ENCODE data around the gene WDR41. TPM values are rescaled to one million over a fixed set of nuclear protein-coding genes. Genes with fewer than 3 reads are reported as not detected.
"Not testable (repeated sequence)": the region's sequence is repeated elsewhere in the genome, so short reads cannot be mapped to it uniquely, and the experiment has no call there.

WDR41 gene, protein sequence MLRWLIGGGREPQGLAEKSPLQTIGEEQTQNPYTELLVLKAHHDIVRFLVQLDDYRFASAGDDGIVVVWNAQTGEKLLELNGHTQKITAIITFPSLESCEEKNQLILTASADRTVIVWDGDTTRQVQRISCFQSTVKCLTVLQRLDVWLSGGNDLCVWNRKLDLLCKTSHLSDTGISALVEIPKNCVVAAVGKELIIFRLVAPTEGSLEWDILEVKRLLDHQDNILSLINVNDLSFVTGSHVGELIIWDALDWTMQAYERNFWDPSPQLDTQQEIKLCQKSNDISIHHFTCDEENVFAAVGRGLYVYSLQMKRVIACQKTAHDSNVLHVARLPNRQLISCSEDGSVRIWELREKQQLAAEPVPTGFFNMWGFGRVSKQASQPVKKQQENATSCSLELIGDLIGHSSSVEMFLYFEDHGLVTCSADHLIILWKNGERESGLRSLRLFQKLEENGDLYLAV
- 10 to 100 TPM; 24.6 to 26.1 TPM for total RNA-seq

DNA sequence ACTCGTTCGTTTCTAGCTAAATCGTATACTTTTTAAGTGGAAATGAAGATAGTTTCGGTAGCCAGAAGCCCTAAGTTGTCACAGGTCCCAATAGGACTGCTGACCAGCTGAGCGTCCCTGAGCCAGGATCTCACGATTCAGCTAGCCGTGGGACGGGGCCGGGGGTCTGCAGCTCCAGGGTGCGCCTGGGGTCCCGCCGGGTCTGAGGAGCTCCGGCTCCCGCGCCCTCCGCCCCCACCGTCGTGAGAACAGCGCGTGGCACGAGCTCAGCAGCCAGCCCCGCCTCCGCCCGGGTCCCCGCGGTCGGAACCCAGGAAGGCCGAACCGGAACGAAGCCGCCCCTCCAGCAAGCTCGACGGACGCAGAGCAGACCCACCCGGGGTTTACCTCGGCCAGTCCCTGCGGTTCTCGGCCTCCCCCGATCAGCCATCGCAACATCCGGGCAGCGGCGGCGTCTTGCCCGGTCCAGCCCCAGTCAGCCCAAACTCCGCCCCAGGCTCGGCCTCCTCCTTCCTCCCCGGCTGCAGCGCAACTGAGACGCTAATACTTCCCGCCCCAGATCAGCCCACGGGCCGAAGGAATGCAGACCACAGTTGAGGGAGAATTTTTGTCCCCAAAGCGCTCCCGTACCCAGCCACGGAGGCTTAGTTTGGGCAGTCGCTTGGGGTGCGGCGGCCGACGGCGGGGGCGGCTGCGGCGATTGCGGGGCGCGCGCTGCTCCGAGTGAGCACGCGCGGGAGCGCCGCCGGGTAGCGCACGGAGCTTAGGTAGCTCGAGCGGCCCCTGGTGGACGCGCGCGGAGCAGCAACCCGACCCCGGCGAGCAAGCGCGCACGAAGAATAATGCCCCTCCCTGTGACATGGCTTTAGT, at the start of gene WDR41:
WDR41 (minus strand) TSS at position 534 of the 870 bp plus-strand sequence; CDS start at position 438, 96 bp downstream.
- peak within 1 kb of the TSS; percentile 85 to 95 for H3K27ac ChIP-seq
- DNase-seq (ENCODE audit: low spot score), result peak; percentile 88
- no peaks in the 10 kb centered on the region for H3K9me3 ChIP-seq
- TF ChIP-seq, protein P1, sequence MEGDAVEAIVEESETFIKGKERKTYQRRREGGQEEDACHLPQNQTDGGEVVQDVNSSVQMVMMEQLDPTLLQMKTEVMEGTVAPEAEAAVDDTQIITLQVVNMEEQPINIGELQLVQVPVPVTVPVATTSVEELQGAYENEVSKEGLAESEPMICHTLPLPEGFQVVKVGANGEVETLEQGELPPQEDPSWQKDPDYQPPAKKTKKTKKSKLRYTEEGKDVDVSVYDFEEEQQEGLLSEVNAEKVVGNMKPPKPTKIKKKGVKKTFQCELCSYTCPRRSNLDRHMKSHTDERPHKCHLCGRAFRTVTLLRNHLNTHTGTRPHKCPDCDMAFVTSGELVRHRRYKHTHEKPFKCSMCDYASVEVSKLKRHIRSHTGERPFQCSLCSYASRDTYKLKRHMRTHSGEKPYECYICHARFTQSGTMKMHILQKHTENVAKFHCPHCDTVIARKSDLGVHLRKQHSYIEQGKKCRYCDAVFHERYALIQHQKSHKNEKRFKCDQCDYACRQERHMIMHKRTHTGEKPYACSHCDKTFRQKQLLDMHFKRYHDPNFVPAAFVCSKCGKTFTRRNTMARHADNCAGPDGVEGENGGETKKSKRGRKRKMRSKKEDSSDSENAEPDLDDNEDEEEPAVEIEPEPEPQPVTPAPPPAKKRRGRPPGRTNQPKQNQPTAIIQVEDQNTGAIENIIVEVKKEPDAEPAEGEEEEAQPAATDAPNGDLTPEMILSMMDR (IDR thresholded peaks at IDR 0.05), result peak; percentile 98 to 100
- H3K4me1 ChIP-seq, result peaks cover 0 to 14% of the 10 kb centered on the region in 2 donors
- H3K4me3 ChIP-seq, result peak within 1 kb of the TSS; percentile 75 to 76
- peaks cover 5% of the 10 kb centered on the region for H3K36me3 ChIP-seq
- H3K27me3 ChIP-seq, result no peaks in the 10 kb centered on the region

GRCh38 chr5:77531297-77531696, 39.2 kb upstream of the WDR41 start:
- DNase-seq (ENCODE audit: low spot score), result no peak
- H3K4me1 ChIP-seq, result no peaks in the 10 kb centered on the region
- TF ChIP-seq, protein P1 (IDR thresholded peaks at IDR 0.05), result no peak
- no peaks in the 10 kb centered on the region for H3K9me3 ChIP-seq
- H3K27me3 ChIP-seq, result no peaks in the 10 kb centered on the region
- no peaks in the 10 kb centered on the region for H3K36me3 ChIP-seq
- H3K4me3 ChIP-seq, result no peak overlapping the region
- no peak overlapping the region for H3K27ac ChIP-seq

- DNase-seq (ENCODE audit: low spot score), result no peak
- no peaks in the 10 kb centered on the region for H3K27me3 ChIP-seq
- H3K27ac ChIP-seq, result no peak overlapping the region
- no peaks in the 10 kb centered on the region for H3K4me1 ChIP-seq
- H3K9me3 ChIP-seq, result no peaks in the 10 kb centered on the region
- TF ChIP-seq, protein P1 (IDR thresholded peaks at IDR 0.05), result no peak
- no peaks in the 10 kb centered on the region for H3K36me3 ChIP-seq
- H3K4me3 ChIP-seq, result no peak overlapping the region
Observed at GRCh38 chr5:77518304-77518703, 26.2 kb upstream of the WDR41 start.

DNA sequence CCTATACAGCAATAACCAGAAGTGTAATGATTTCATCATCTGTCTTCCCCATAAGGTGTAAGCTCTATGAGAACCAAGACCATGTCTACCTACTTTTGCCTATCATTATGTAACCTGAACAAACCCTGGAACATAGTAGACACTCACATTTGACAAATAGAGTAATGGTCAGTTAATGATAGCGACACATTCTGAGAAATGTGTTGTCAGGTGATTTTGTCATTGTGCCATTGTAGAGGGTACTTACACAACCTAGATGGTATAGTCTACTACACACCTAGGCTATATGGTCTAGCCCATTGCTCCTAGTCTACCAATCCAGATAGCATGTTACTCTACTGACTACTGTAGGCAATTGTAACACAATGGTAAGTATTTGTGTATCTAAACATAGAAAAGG, 22.3 kb upstream of the WDR41 start:
- no peak overlapping the region for H3K4me3 ChIP-seq
- H3K27me3 ChIP-seq, result no peaks in the 10 kb centered on the region
- no peaks in the 10 kb centered on the region for H3K36me3 ChIP-seq
- H3K27ac ChIP-seq, result no peak overlapping the region
- TF ChIP-seq, protein P1 (IDR thresholded peaks at IDR 0.05), result no peak
- H3K4me1 ChIP-seq, result no peaks in the 10 kb centered on the region
- H3K9me3 ChIP-seq, result no peaks in the 10 kb centered on the region
- DNase-seq (ENCODE audit: low spot score), result no peak

GRCh38 chr5:77513321-77513720, 21.2 kb upstream of the WDR41 start:
- Histone ChIP-seq H3K9me3 (no peaks in the 10 kb centered on the region), H3K27me3 (no peaks in the 10 kb centered on the region), H3K4me1 (no peaks in the 10 kb centered on the region), H3K36me3 (no peaks in the 10 kb centered on the region), H3K27ac (no peak overlapping the region), H3K4me3 (no peak overlapping the region)
- DNase-seq (ENCODE audit: low spot score), result no peak
- TF ChIP-seq, protein P1 (IDR thresholded peaks at IDR 0.05), result no peak

- H3K4me1 ChIP-seq; H3K27me3 ChIP-seq; H3K9me3 ChIP-seq; H3K27ac ChIP-seq; H3K36me3 ChIP-seq; DNase-seq (ENCODE audit: low spot score); H3K4me3 ChIP-seq: not testable (repeated sequence)
Observed at GRCh38 chr5:77501132-77501531, 9.0 kb upstream of the WDR41 start.

All from right atrium auricular region (tissue), 2 donors.